NOMO-1 treated with DMSO at 0.1 percent for 48 hours (cell line): ENCODE measurements around the gene CCDC85A.

Experiments
- DNase-seq: peaks from one replicate; lab custom pipeline; 2025; ENCODE audit not compliant: unreplicated experiment; lab: John Stamatoyannopoulos, UW

Gene CCDC85A

GRCh38 chr2:56357655-56358295, 174.0 kb downstream of the CCDC85A start:
- DNase-seq: no peak

GRCh38 chr2:56361844-56362243, 178.1 kb downstream of the CCDC85A start:
- no peak for DNase-seq

- no peak for DNase-seq
Observed at GRCh38 chr2:56364902-56365301, 181.1 kb downstream of the CCDC85A start.

- DNase-seq: no peak
Observed at GRCh38 chr2:56369316-56369715, 185.5 kb downstream of the CCDC85A start.

- no peak for DNase-seq
Observed at GRCh38 chr2:56372071-56372656, 188.4 kb downstream of the CCDC85A start.

GRCh38 chr2:56375251-56375650, 191.5 kb downstream of the CCDC85A start:
- no peak for DNase-seq

- DNase-seq: no peak
Observed at GRCh38 chr2:56376699-56377665, 193.2 kb downstream of the CCDC85A start.

- no peak for DNase-seq
Observed at GRCh38 chr2:56379066-56379465, 195.3 kb downstream of the CCDC85A start.

GRCh38 chr2:56380861-56381260, 197.1 kb downstream of the CCDC85A start:
- no peak for DNase-seq

- DNase-seq: no peak
Observed at GRCh38 chr2:56382466-56382865, 198.7 kb downstream of the CCDC85A start.

- DNase-seq: no peak
Observed at GRCh38 chr2:56386657-56387056, 202.9 kb downstream of the CCDC85A start.

- no peak for DNase-seq
Observed at GRCh38 chr2:56390644-56391043, 206.9 kb downstream of the CCDC85A start.

GRCh38 chr2:56410140-56410539, 226.3 kb downstream of the CCDC85A start:
- no peak for DNase-seq

- DNase-seq: no peak
Observed at GRCh38 chr2:56416500-56417176, 232.8 kb downstream of the CCDC85A start.
